Body of pancreas (tissue), 4 donors: Measurements from ENCODE around the gene ARSJ.

Experiments used
- CTCF ChIP-seq, 7 experiments: fragments of 450-650 bp in 4 of 7; fragments of 200-600 bp in 3 of 7; sonication (generic) in 3 of 7; IDR thresholded peaks; one replicate each; pipeline ENCODE4 v1.5.1; 2016 to 2019; ENCODE audit warnings: antibody characterized with exemption in 7 of 7
- POLR2A ChIP-seq, 3 donors: fragments of 450-650 bp; IDR thresholded peaks; one replicate each; pipeline ENCODE4 v1.6.1; 2016; ENCODE audit warnings: antibody characterized with exemption in 3 of 3, mild to moderate bottlenecking in 2 of 3

GRCh38 chr4:113858924-113859323, 120.5 kb downstream of the ARSJ start:
- no peak for TF ChIP-seq CTCF (IDR thresholded peaks at IDR 0.05)
- no peak for TF ChIP-seq POLR2A (IDR thresholded peaks at IDR 0.05)
